ENCODE measurements around the gene PPP1R12B. TPM values are rescaled to one million over a fixed set of nuclear protein-coding genes. Genes with fewer than 3 reads are reported as not detected.

PPP1R12B gene
- total and polyA plus RNA-seq, 2 donors (not counting 3 experiments of a cell fraction or from before 2014, with no cell fraction given) = 8.4 to 11.5 TPM

DNA sequence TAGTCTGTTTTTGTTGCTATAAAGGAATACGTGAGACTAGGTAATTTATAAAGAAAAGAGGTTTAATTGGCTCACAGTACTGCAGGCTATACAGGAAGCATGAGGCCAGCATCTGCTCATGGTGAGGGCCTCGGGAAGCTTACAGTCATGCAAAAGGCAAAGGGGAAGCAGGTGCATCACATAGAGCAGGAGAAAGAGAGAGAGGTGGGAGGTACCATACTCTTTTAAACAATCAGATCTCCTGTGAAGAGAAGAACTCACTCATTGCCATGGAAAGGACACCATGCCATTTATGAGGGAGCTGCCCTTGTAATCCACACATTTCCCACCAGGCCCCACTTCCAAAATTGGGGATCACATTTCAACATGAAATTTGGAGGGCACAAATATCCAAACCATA lies 12.7 kb downstream of the PPP1R12B start:
- Histone ChIP-seq H3K9me3 (replicated peaks; ENCODE audit: control insufficient read depth, insufficient read depth, low read length) (no peaks in the 10 kb centered on the region), H3K79me2 (ENCODE audit: control insufficient read depth, insufficient read depth, low read length) (no peaks in the 10 kb centered on the region), H3K27ac (ENCODE audit: insufficient read depth, low read depth, low read length) (no peak overlapping the region), H3K9ac (replicated peaks; ENCODE audit: extremely low read depth, insufficient read depth, low read length) (no peak overlapping the region), H2AFZ (ENCODE audit: low read depth, low read length) (no peak overlapping the region), H4K20me1 (replicated peaks; ENCODE audit: control insufficient read depth, extremely low read depth, insufficient read depth, low read length) (no peaks in the 10 kb centered on the region), H3K4me3 (replicated peaks in 1 of 3; ENCODE audit: insufficient read depth in 1 of 3, low read depth in 1 of 3, low read length in 3 of 3) (no peak overlapping the region), H3K27me3 (ENCODE audit: control insufficient read depth in 2 of 2, insufficient read depth in 2 of 2, low read length in 2 of 2) (no peaks in the 10 kb centered on the region), H3K9me1 (replicated peaks; ENCODE audit: control insufficient read depth, extremely low read depth, insufficient read depth, low read length) (no peaks in the 10 kb centered on the region), H3K36me3 (ENCODE audit: control insufficient read depth in 2 of 2, extremely low read depth in 1 of 2, insufficient read depth in 2 of 2, low read length in 2 of 2) (no peaks in the 10 kb centered on the region), H3K4me2 (ENCODE audit: insufficient read depth, low read length) (no peak overlapping the region), H3K4me1 (ENCODE audit: control insufficient read depth, extremely low read depth, insufficient read depth, low read length) (no peaks in the 10 kb centered on the region)
- no peak for FAIRE-seq
- no TSS peak for BruUV-seq (replicated peaks)
- TF ChIP-seq MAX (IDR thresholded peaks at IDR 0.05; ENCODE audit: insufficient read depth, insufficient read length) = no peak
- TF ChIP-seq MYC (IDR thresholded peaks at IDR 0.05; ENCODE audit: low read depth, low read length) = no peak
- TF ChIP-seq CTCF (IDR thresholded peaks at IDR 0.05; ENCODE audit: extremely low read depth in 1 of 2, insufficient read depth in 1 of 2, low read depth in 1 of 2, low read length in 2 of 2) = no peak
- no peak for TF ChIP-seq POLR2A (IDR thresholded peaks at IDR 0.05; ENCODE audit: low read depth, low read length)
- TF ChIP-seq EZH2 (IDR thresholded peaks at IDR 0.05; ENCODE audit: borderline replicate concordance, low read depth, low read length, severe bottlenecking) = no peak
- TF ChIP-seq POLR2AphosphoS5 (IDR thresholded peaks at IDR 0.05; ENCODE audit: insufficient read depth, low read depth, low read length) = no peak
- TF ChIP-seq JUN (IDR thresholded peaks at IDR 0.05; ENCODE audit: borderline replicate concordance, insufficient read depth, insufficient read length, low read depth) = no peak
- TF ChIP-seq FOS (IDR thresholded peaks at IDR 0.05; ENCODE audit: borderline replicate concordance, insufficient read depth, low read length) = no peak
- TF ChIP-seq GATA2 (IDR thresholded peaks at IDR 0.05; ENCODE audit: insufficient read depth, insufficient read length, low read depth, low read length) = no peak
- ChIA-PET CTCF (no interaction called here), POLR2A (no interaction called here)
- intact Hi-C loops (cut with micrococcal nuclease) = no loop called here
- dilution Hi-C loops (cut with MboI; ENCODE audit: extremely low pct_ligation_motif_present, low sequenced_read_pairs) = no loop called here
- DNase-seq (ENCODE audit: low read depth, low spot score) = no peak
